Tibial artery (tissue), 4 donors: ENCODE results near the gene IQCH.

Experiments used
- DNase-seq, 2 donors: peaks; one replicate each; pipeline ENCODE4 v3.0.0-alpha.2; 2019
- H3K27ac ChIP-seq, 2 donors: fragments of 200-600 bp; sonication (generic) in 1 of 2; 1 replicate in 1 of 2; 2 replicates in 1 of 2; pipeline ENCODE4 v1.5.1; 2018 to 2019; ENCODE audit warnings: mild to moderate bottlenecking in 1 of 2
- H3K27me3 ChIP-seq, 2 donors: fragments of 200-600 bp; sonication (generic) in 1 of 2; one replicate each; pipeline versions ENCODE4 v1.5.1 to v1.6.0; 2016 to 2019
- H3K36me3 ChIP-seq, 3 donors: fragments of 200-600 bp; sonication (generic) in 2 of 3; one replicate each; pipeline ENCODE4 v1.5.1; 2016 to 2019; ENCODE audit warnings: mild to moderate bottlenecking in 2 of 3
- H3K4me1 ChIP-seq, 4 donors: fragments of 200-600 bp; sonication (generic) in 2 of 4; 1 replicate in 3 of 4; 2 replicates in 1 of 4; pipeline ENCODE4 v1.5.1; 2016 to 2019
- H3K4me3 ChIP-seq, 2 donors: fragments of 200-600 bp; sonication (generic) in 1 of 2; 1 replicate in 1 of 2; 2 replicates in 1 of 2; pipeline ENCODE4 v1.5.1; 2018 to 2019; ENCODE audit warnings: mild to moderate bottlenecking in 2 of 2
- H3K9me3 ChIP-seq, 3 donors: fragments of 200-600 bp; sonication (generic) in 1 of 3; one replicate each; pipeline ENCODE4 v1.5.1; 2016 to 2019
- CTCF ChIP-seq, 2 experiments: fragments of 200-600 bp in 1 of 2; fragments of 450-650 bp in 1 of 2; IDR thresholded peaks; one replicate each; pipeline ENCODE4 v1.5.1; 2017 to 2019; ENCODE audit warnings: antibody characterized with exemption in 2 of 2, mild to moderate bottlenecking in 1 of 2, moderate library complexity in 1 of 2
- intact Hi-C: fragments of 100-400 bp; cut with DNase I; formaldehyde crosslinking; loops from one replicate; pipeline ENCODE4 v1.15.0; 2023; ENCODE audit warnings: low total_unique reads

Gene IQCH

GRCh38 chr15:67468416-67468815, 213.8 kb downstream of the IQCH start:
- Histone ChIP-seq H3K36me3 (no peaks in the 10 kb centered on the region), H3K4me1 (no peaks in the 10 kb centered on the region), H3K27me3 (no peaks in the 10 kb centered on the region), H3K4me3 (no peak overlapping the region), H3K27ac (no peak overlapping the region), H3K9me3 (no peaks in the 10 kb centered on the region)
- no peak for TF ChIP-seq CTCF (IDR thresholded peaks at IDR 0.05)
- intact Hi-C loops = no loop called here
- DNase-seq = no peak

GRCh38 chr15:67469680-67470079, 215.1 kb downstream of the IQCH start:
- no peak overlapping the region for H3K4me3 ChIP-seq
- intact Hi-C loops = no loop called here
- H3K36me3 ChIP-seq = no peaks in the 10 kb centered on the region
- H3K27ac ChIP-seq = no peak overlapping the region
- H3K27me3 ChIP-seq = no peaks in the 10 kb centered on the region
- no peak for TF ChIP-seq CTCF (IDR thresholded peaks at IDR 0.05)
- no peaks in the 10 kb centered on the region for H3K4me1 ChIP-seq
- H3K9me3 ChIP-seq = no peaks in the 10 kb centered on the region
- no peak for DNase-seq

- no peak for DNase-seq
- Histone ChIP-seq H3K27ac (no peak overlapping the region), H3K27me3 (no peaks in the 10 kb centered on the region), H3K9me3 (no peaks in the 10 kb centered on the region), H3K4me1 (no peaks in the 10 kb centered on the region), H3K4me3 (no peak overlapping the region), H3K36me3 (no peaks in the 10 kb centered on the region)
- no peak for TF ChIP-seq CTCF (IDR thresholded peaks at IDR 0.05)
- intact Hi-C loops = no loop called here
Observed at GRCh38 chr15:67472957-67473356, 218.4 kb downstream of the IQCH start.

- H3K4me1 ChIP-seq = no peaks in the 10 kb centered on the region
- H3K4me3 ChIP-seq = no peak overlapping the region
- H3K27ac ChIP-seq = no peak overlapping the region
- DNase-seq = no peak
- no peaks in the 10 kb centered on the region for H3K36me3 ChIP-seq
- intact Hi-C loops = no loop called here
- no peaks in the 10 kb centered on the region for H3K9me3 ChIP-seq
- no peak for TF ChIP-seq CTCF (IDR thresholded peaks at IDR 0.05)
- H3K27me3 ChIP-seq = no peaks in the 10 kb centered on the region
Observed at GRCh38 chr15:67474405-67475110, 220.0 kb downstream of the IQCH start.

- intact Hi-C loops = no loop called here
- no peaks in the 10 kb centered on the region for H3K36me3 ChIP-seq
- no peak for TF ChIP-seq CTCF (IDR thresholded peaks at IDR 0.05)
- no peak for DNase-seq
- H3K27ac ChIP-seq = no peak overlapping the region
- no peak overlapping the region for H3K4me3 ChIP-seq
- no peaks in the 10 kb centered on the region for H3K9me3 ChIP-seq
- H3K4me1 ChIP-seq = no peaks in the 10 kb centered on the region
- H3K27me3 ChIP-seq = no peaks in the 10 kb centered on the region
Observed at GRCh38 chr15:67479781-67480505, 225.4 kb downstream of the IQCH start.
